Posterior cingulate gyrus (tissue), 11 donors: ENCODE data around the gene SUCLG2.

ENCODE experiments used
- DNase-seq, 10 donors: peaks; one replicate each; pipeline versions ENCODE4 v3.0.0 to v3.0.0-alpha.2; 2020 to 2021; ENCODE audit warnings: mixed read lengths in 3 of 10
- intact Hi-C: fragments of 100-400 bp; cut with DNase I; formaldehyde crosslinking; loops from one replicate; pipeline ENCODE4 v1.15.1; 2023

Gene SUCLG2

GRCh38 chr3:67349551-67350174 is 304.7 kb downstream of the SUCLG2 start:
- DNase-seq = no peak
- intact Hi-C loops = no loop called here

- intact Hi-C loops = no loop called here
- no peak for DNase-seq
Observed at GRCh38 chr3:67346081-67346480, 308.3 kb downstream of the SUCLG2 start.

GRCh38 chr3:67335813-67336212 is 318.6 kb downstream of the SUCLG2 start:
- DNase-seq = no peak
- intact Hi-C loops = loop anchor here (2.0 kb wide), 1 partner anchor 57 kb away; no protein-coding TSS in a partner anchor

- intact Hi-C loops = no loop called here
- DNase-seq = no peak
Observed at GRCh38 chr3:67334588-67334987, 319.8 kb downstream of the SUCLG2 start.

GRCh38 chr3:67329358-67329757 is 325.1 kb downstream of the SUCLG2 start:
- DNase-seq = no peak
- intact Hi-C loops = no loop called here

GRCh38 chr3:67327582-67327981 is 326.8 kb downstream of the SUCLG2 start:
- DNase-seq = no peak
- intact Hi-C loops = no loop called here

- intact Hi-C loops = no loop called here
- no peak for DNase-seq
Observed at GRCh38 chr3:67325231-67325630, 329.2 kb downstream of the SUCLG2 start.
